Astrocyte (in vitro differentiated cells and primary cell): ENCODE measurements around the gene ETV6.

Experiments
- EZH2 ChIP-seq: IDR thresholded peaks from 2 replicates; pipeline ENCODE4 v1.6.1; 2012; ENCODE audit warnings: mild to moderate bottlenecking, low read length, inconsistent platforms; ENCODE audit not compliant: insufficient read depth
- TF ChIP-seq, protein P1 (sequence below): IDR thresholded peaks from 2 replicates; pipeline ENCODE4 v1.5.1; 2011; ENCODE audit warnings: low read depth, mild to moderate bottlenecking, inconsistent platforms, low read length, moderate library complexity; ENCODE audit not compliant: insufficient read depth

GRCh38 chr12:11712491-11712890 is 63.0 kb downstream of the ETV6 start:
- no peak for TF ChIP-seq EZH2
- TF ChIP-seq, protein P1, sequence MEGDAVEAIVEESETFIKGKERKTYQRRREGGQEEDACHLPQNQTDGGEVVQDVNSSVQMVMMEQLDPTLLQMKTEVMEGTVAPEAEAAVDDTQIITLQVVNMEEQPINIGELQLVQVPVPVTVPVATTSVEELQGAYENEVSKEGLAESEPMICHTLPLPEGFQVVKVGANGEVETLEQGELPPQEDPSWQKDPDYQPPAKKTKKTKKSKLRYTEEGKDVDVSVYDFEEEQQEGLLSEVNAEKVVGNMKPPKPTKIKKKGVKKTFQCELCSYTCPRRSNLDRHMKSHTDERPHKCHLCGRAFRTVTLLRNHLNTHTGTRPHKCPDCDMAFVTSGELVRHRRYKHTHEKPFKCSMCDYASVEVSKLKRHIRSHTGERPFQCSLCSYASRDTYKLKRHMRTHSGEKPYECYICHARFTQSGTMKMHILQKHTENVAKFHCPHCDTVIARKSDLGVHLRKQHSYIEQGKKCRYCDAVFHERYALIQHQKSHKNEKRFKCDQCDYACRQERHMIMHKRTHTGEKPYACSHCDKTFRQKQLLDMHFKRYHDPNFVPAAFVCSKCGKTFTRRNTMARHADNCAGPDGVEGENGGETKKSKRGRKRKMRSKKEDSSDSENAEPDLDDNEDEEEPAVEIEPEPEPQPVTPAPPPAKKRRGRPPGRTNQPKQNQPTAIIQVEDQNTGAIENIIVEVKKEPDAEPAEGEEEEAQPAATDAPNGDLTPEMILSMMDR: no peak
